ENCODE measurements around the gene B3GALT5. TPM values are rescaled to one million over a fixed set of nuclear protein-coding genes. Genes with fewer than 3 reads are reported as not detected.

Gene B3GALT5
- total RNA-seq, 6 experiments from 2014 or later = 0.06 to 0.26 (median 0.09) TPM

GRCh38 chr21:39720126-39720778 lies 107.5 kb downstream of the B3GALT5 start:
- TF ChIP-seq CTCF (IDR thresholded peaks at IDR 0.05) (no peak), POLR2A (IDR thresholded peaks at IDR 0.05) (no peak)
- Histone ChIP-seq H3K27me3 (no peaks in the 10 kb centered on the region), H3K27ac (no peak overlapping the region), H3K36me3 (no peaks in the 10 kb centered on the region), H3K4me3 (no peak overlapping the region), H3K9me3 (no peaks in the 10 kb centered on the region), H3K4me1 (no peaks in the 10 kb centered on the region)
- ATAC-seq (no peak), DNase-seq (no peak)
- intact Hi-C loops (cut with DNase I) = no loop called here
- 53% methylated on average over 5 of the region's 5 CpGs for WGBS (ENCODE audit: insufficient coverage, low coverage, low lambda C conversion rate, missing lambda C conversion rate)

GRCh38 chr21:39721885-39722284 lies 109.1 kb downstream of the B3GALT5 start:
- TF ChIP-seq CTCF (IDR thresholded peaks at IDR 0.05) = no peak
- TF ChIP-seq POLR2A (IDR thresholded peaks at IDR 0.05) = no peak
- intact Hi-C loops (cut with DNase I) = no loop called here
- no peak for DNase-seq
- no peaks in the 10 kb centered on the region for H3K36me3 ChIP-seq
- H3K27me3 ChIP-seq = no peaks in the 10 kb centered on the region
- 57% methylated on average over 1 of the region's 1 CpG for WGBS (ENCODE audit: insufficient coverage, low coverage, low lambda C conversion rate, missing lambda C conversion rate)
- no peak overlapping the region for H3K27ac ChIP-seq
- H3K9me3 ChIP-seq = no peaks in the 10 kb centered on the region
- no peak for ATAC-seq
- H3K4me1 ChIP-seq = no peaks in the 10 kb centered on the region
- H3K4me3 ChIP-seq = no peak overlapping the region

Other genes starting within 250 kb of the B3GALT5 start
- 1 to 10 TPM in 3 of 6 experiments, under 1 TPM in 3; 0.54 to 2.8 (median 1.1) TPM for gene LCA5L, start 167.2 kb upstream of the B3GALT5 start, total RNA-seq
- 1 to 10 TPM; 2.0 to 4.9 (median 3.0) TPM for gene SH3BGR, start 161.0 kb upstream of the B3GALT5 start, total RNA-seq
- gene IGSF5, start 132.2 kb downstream of the B3GALT5 start, total RNA-seq = not detected